ENCODE results near the gene SLC36A4.
"Not testable (repeated sequence)": the region's sequence is repeated elsewhere in the genome, so short reads cannot be mapped to it uniquely, and the experiment has no call there.

SLC36A4 gene

DNA sequence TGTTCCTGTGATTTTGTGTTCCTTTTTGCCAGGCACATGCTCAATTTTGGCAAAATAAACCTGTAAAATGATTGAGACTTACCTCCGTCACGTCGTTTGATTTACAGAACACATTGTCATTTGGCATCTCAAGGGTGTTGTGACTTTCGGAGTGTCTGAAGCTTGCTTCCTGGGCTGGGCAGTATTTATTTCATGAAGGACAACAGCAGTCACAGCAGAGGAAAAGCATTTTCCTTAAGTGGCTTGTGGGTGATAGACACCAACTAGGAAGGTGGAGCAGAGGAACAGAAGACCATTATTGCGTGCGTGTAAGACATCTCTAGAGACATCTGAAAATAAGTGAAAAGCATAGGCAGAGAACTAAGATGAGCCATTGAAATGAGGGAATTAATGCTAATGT is 80.2 kb downstream of the SLC36A4 start:
- DNase-seq = no peak

DNA sequence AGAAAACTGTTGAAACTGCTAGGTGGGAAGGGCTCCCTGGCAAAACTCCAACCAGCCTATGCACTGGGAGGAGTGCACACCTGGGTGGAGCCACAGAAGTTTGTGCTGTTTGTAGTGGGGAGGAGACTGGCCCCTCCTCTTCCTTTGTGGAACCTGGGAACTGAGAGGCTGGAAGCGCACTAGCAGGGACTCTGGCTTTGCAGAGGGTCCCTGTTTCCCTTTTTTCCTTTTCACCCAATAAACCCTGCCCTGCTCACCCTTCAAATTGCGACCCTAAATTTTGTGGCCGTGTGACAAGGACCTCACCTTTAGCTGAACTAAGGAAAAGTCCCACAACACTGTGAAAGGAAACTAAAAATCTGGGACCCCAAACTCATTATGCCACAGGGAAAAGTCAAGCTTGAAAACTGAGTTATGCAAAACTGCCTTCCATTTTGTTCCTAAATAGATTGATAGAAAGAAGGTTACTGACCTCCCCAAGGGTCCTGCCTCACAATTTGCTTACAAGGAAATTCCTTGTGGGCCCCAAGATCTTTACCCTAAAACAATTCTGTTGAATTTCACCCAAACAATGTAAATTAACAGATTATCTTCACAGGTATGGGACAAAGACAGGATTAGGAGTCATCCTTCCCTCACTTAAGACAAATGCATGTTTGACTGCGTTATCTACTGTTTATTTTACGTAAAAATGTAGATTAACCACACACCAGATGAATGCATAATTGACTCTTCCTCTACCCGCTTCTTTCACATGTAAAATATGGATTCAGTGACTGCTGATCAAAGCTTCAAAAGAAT is 81.0 kb downstream of the SLC36A4 start:
- no peak for DNase-seq

- no peak for DNase-seq
These were observed 83.5 kb downstream of the SLC36A4 start for GRCh38 chr11:93114304-93114703.

GRCh38 chr11:93113824-93114223 is 84.0 kb downstream of the SLC36A4 start:
- no peak for DNase-seq

DNA sequence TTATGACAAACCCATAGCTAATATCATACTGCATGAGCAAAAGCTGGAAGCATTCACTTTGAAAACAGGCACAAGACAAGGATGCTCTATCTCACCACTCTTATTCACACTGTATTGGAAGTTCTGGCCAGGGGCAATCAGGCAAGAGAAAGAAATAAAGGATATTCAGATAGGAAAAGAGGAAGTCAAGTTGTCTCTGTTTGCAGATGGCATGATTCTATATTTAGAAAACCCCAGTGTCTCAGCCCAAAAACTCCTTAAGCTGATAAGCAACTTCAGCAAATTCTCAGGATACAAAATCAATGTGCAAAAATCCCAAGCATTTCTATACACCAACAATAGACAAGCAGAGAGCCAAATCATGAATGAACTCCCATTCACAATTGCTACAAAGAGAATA is 86.6 kb downstream of the SLC36A4 start:
- not testable (repeated sequence) for DNase-seq

DNA sequence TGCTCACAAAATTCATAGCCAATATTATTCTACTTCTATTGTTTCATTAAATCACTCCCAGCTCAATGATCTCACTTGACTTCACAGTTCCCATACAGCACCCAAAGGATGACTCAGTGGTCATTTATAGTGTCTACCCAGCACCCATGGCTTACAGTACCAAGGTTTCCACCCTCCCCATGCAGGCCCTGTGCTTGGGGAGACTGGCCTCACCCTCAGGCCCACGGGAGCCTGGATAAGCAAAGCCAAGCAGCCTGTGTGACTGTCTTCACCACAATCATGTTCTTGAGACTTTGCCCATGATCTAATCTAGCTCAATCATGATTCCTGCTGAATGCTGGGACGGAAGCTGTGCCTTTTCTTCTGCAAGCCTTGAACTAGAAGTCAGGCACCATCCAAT is 97.6 kb downstream of the SLC36A4 start:
- DNase-seq = no peak

- DNase-seq = no peak
These were observed 98.0 kb downstream of the SLC36A4 start for GRCh38 chr11:93099806-93100205.
